ENCODE measurements around the gene MYO1E.
"Not testable (repeated sequence)": the region's sequence is repeated elsewhere in the genome, so short reads cannot be mapped to it uniquely, and the experiment has no call there.

DNA sequence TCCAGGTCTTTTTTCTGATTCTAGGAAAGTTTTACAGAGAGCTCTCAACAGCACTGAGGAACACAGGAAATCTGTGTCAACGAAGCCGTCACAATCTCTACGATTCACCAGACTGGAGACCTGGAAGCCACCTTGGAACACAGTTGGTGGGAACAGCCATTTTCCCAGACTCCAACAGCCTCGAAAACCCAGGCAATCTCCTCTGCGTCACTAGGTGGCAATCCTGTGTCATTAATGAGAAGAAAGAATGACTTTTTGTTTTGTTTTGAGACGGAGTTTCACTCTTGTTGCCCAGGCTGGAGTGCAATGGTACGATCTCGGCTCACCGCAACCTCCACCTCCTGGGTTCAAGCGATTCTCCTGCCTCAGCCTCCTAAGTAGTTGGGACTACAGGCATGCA, 228.1 kb downstream of the MYO1E start:
- TF ChIP-seq EP300, POLR2AphosphoS5 (IDR thresholded peaks at IDR 0.05): not testable (repeated sequence)
- TF ChIP-seq, protein P1, sequence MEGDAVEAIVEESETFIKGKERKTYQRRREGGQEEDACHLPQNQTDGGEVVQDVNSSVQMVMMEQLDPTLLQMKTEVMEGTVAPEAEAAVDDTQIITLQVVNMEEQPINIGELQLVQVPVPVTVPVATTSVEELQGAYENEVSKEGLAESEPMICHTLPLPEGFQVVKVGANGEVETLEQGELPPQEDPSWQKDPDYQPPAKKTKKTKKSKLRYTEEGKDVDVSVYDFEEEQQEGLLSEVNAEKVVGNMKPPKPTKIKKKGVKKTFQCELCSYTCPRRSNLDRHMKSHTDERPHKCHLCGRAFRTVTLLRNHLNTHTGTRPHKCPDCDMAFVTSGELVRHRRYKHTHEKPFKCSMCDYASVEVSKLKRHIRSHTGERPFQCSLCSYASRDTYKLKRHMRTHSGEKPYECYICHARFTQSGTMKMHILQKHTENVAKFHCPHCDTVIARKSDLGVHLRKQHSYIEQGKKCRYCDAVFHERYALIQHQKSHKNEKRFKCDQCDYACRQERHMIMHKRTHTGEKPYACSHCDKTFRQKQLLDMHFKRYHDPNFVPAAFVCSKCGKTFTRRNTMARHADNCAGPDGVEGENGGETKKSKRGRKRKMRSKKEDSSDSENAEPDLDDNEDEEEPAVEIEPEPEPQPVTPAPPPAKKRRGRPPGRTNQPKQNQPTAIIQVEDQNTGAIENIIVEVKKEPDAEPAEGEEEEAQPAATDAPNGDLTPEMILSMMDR (IDR thresholded peaks at IDR 0.05): not testable (repeated sequence)

Data from gastroesophageal sphincter (tissue), 3 donors.